Effector memory CD4-positive, alpha-beta T cell (primary cell): ENCODE data around the gene PPID.

ENCODE experiments used
- DNase-seq, 3 donors: peaks; one replicate each; pipeline ENCODE4 v3.0.0-alpha.2; 2020
- H3K27ac ChIP-seq: 2 replicates; pipeline ENCODE4 v1.7.0; 2013; ENCODE audit warnings: mild to moderate bottlenecking, low read length, moderate library complexity; ENCODE audit not compliant: insufficient read depth, poor library complexity, severe bottlenecking
- H3K27me3 ChIP-seq: replicated peaks from 2 replicates; pipeline ENCODE4 v1.7.0; 2013; ENCODE audit warnings: mild to moderate bottlenecking, low read length; ENCODE audit not compliant: insufficient read depth, control insufficient read depth, poor library complexity, severe bottlenecking
- H3K36me3 ChIP-seq: 2 replicates; pipeline ENCODE4 v1.7.0; 2013; ENCODE audit warnings: mild to moderate bottlenecking, low read length, moderate library complexity; ENCODE audit not compliant: control insufficient read depth, insufficient read depth
- H3K4me1 ChIP-seq: 2 replicates; pipeline ENCODE4 v1.7.0; 2013; ENCODE audit warnings: low read length, mild to moderate bottlenecking; ENCODE audit not compliant: control insufficient read depth, insufficient read depth, poor library complexity, severe bottlenecking
- H3K4me3 ChIP-seq: 2 replicates; pipeline ENCODE4 v1.7.0; 2013; ENCODE audit warnings: low read length, low read depth, mild to moderate bottlenecking; ENCODE audit not compliant: insufficient read depth, poor library complexity, severe bottlenecking
- H3K9me3 ChIP-seq: 2 replicates; pipeline ENCODE4 v1.7.0; 2013; ENCODE audit warnings: mild to moderate bottlenecking, low read length, moderate library complexity; ENCODE audit not compliant: control insufficient read depth

PPID gene

DNA sequence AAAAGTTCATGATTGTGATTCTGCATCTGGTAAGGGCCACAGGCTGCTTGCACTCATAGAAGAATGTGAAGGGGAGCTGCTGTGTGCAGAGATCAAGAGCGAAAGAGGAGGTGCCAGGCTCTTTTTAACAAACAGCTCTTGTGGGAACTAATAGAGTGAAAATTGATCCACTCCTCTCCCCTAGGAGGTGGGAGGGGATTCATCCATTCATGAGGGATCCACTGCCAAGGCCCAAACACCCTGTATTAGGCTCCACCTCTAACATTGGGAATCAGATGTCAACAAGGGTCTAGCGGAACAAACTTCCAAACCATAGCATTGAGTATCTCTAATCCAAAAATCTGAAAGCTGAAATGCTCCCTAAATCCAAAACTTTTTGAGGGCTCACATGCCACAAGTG, 16.4 kb upstream of the PPID start:
- Histone ChIP-seq H3K27me3 (no peaks in the 10 kb centered on the region), H3K9me3 (no peaks in the 10 kb centered on the region), H3K36me3 (no peaks in the 10 kb centered on the region), H3K4me3 (no peak overlapping the region), H3K4me1 (no peaks in the 10 kb centered on the region), H3K27ac (no peak overlapping the region)
- DNase-seq, result no peak

DNA sequence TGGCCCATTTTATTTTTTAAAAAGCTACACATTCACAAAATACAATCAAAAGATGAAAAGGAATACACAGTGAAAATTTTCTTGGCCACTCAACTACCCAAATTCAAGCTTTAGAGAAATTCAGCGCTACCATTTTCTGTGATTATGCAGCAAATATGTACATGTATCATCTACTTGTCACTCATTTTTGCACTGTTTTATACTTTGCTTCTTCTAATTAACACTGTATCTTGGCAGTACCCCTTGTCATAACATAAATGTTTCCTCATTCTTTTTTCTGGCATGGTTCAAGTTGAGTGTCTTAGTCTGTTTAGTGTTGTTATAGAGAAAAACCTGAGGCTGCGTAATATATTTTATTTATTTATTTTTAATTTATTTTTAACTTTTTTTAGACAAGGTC, 15.7 kb upstream of the PPID start:
- no peak for DNase-seq
- no peak overlapping the region for H3K4me3 ChIP-seq
- H3K9me3 ChIP-seq, result no peaks in the 10 kb centered on the region
- H3K27me3 ChIP-seq, result no peaks in the 10 kb centered on the region
- no peaks in the 10 kb centered on the region for H3K4me1 ChIP-seq
- no peaks in the 10 kb centered on the region for H3K36me3 ChIP-seq
- H3K27ac ChIP-seq, result no peak overlapping the region

- Histone ChIP-seq H3K27ac (no peak overlapping the region), H3K27me3 (no peaks in the 10 kb centered on the region)
- peak in 1 of 3 donors; percentile 17 for DNase-seq
Observed at GRCh38 chr4:158729716-158730559, 6.7 kb upstream of the PPID start.

GRCh38 chr4:158728236-158728635, 5.0 kb upstream of the PPID start:
- H3K4me1 ChIP-seq, result peaks cover 11% of the 10 kb centered on the region
- H3K4me3 ChIP-seq, result no peak overlapping the region
- H3K36me3 ChIP-seq, result no peaks in the 10 kb centered on the region
- H3K27me3 ChIP-seq, result no peaks in the 10 kb centered on the region
- no peaks in the 10 kb centered on the region for H3K9me3 ChIP-seq
- no peak overlapping the region for H3K27ac ChIP-seq
- DNase-seq, result no peak

More at GRCh38 chr4:158729716-158730559, 6.7 kb upstream of the PPID start:
- Histone ChIP-seq H3K4me1 (peaks cover 5% of the 10 kb centered on the region), H3K9me3 (no peaks in the 10 kb centered on the region), H3K4me3 (no peak overlapping the region), H3K36me3 (no peaks in the 10 kb centered on the region)

DNA sequence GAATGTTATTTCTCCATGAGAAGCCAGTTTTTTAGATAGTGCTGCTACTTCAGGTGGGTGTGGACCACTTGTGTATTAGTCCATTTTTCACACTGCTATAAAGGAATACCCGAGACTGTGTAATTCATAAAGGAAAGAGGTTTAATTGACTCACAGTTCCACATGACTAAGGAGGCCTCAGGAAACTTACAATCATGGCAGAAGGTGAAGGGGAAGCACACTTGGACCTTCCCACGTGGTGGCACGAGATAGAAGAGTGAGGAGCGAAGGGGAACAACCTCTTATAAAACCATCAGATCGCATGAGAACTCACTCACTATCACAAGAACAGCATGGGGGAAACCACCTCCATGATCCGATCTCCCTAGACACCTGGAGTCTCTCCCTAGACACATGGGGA, 3.4 kb upstream of the PPID start:
- no peaks in the 10 kb centered on the region for H3K27me3 ChIP-seq
- no peak overlapping the region for H3K4me3 ChIP-seq
- peaks cover 11% of the 10 kb centered on the region for H3K4me1 ChIP-seq
- no peak overlapping the region for H3K27ac ChIP-seq
- no peaks in the 10 kb centered on the region for H3K36me3 ChIP-seq
- DNase-seq, result no peak
- H3K9me3 ChIP-seq, result no peaks in the 10 kb centered on the region

DNA sequence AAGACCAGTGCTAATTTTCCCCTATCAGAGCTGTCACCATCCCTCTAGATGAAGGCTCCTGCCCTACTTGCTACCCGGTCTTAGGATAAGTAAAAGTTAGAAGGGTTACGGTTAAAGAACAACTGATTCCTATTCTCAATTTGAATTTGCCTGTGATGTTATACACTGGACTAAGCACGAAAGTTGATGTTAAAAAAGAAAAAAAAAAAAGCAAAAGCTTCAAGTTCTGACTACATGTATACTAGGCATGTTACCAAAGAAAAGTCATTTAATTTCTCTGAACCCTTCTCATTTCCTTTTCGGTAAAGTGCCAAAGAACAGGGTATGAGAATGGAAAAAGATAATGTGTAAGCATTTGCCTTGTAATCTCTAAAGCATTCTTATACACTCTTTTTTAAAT, 1.4 kb upstream of the PPID start:
- no peak overlapping the region for H3K27ac ChIP-seq
- H3K36me3 ChIP-seq, result peaks cover 4% of the 10 kb centered on the region
- no peaks in the 10 kb centered on the region for H3K9me3 ChIP-seq
- peaks cover 6% of the 10 kb centered on the region for H3K4me1 ChIP-seq
- no peak overlapping the region for H3K4me3 ChIP-seq
- no peak for DNase-seq
- H3K27me3 ChIP-seq, result no peaks in the 10 kb centered on the region

GRCh38 chr4:158722291-158722916, 792 bp downstream of the PPID start:
- Histone ChIP-seq H3K36me3 (peaks cover 27% of the 10 kb centered on the region), H3K9me3 (no peaks in the 10 kb centered on the region), H3K27ac (peak overlapping the region; percentile 93), H3K4me3 (peak overlapping the region; percentile 61), H3K4me1 (peaks cover 6% of the 10 kb centered on the region), H3K27me3 (no peaks in the 10 kb centered on the region)
- no peak for DNase-seq

- Histone ChIP-seq H3K36me3 (peaks cover 33% of the 10 kb centered on the region), H3K4me3 (no peak overlapping the region), H3K9me3 (no peaks in the 10 kb centered on the region), H3K27ac (peak overlapping the region; percentile 93), H3K27me3 (no peaks in the 10 kb centered on the region), H3K4me1 (peaks cover 6% of the 10 kb centered on the region)
- DNase-seq, result no peak
Observed at GRCh38 chr4:158721680-158722079, 1.5 kb downstream of the PPID start.

DNA sequence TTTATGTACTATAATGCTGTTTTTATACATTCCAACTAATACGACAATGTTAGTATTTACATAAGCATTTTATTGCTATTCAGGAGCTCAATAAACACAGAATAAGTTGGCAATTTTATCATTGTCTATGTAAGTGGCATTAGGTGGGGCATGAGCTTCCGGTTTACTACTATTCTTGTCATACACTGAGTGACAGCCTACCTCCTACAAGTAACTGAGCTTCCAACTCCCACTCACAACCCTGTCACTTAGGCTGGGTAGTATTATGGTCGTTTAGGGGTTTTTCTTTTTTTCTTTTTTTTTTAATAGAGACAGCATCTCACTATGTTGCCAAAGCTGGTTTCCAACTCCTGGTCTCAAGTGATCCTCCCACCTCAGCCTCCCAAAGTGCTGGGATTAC, 7.4 kb downstream of the PPID start:
- Histone ChIP-seq H3K36me3 (peaks cover 76% of the 10 kb centered on the region), H3K27me3 (no peaks in the 10 kb centered on the region), H3K27ac (no peak overlapping the region), H3K4me1 (no peaks in the 10 kb centered on the region), H3K4me3 (no peak overlapping the region), H3K9me3 (no peaks in the 10 kb centered on the region)
- DNase-seq, result no peak

- Histone ChIP-seq H3K27ac (no peak overlapping the region), H3K4me1 (no peaks in the 10 kb centered on the region), H3K36me3 (peaks cover 83% of the 10 kb centered on the region), H3K9me3 (no peaks in the 10 kb centered on the region), H3K27me3 (no peaks in the 10 kb centered on the region), H3K4me3 (no peak overlapping the region)
- DNase-seq, result no peak
Observed at GRCh38 chr4:158714937-158715336, 8.3 kb downstream of the PPID start.
